ENCODE results near the gene PML.

Gene PML

GRCh38 chr15:73985101-73985873, 9.2 kb upstream of the PML start:
- no peak for DNase-seq (ENCODE audit: low spot score)

- DNase-seq (ENCODE audit: low spot score) = no peak
These were observed 8.3 kb upstream of the PML start for GRCh38 chr15:73986055-73986775.

- DNase-seq (ENCODE audit: low spot score) = no peak
These were observed 7.8 kb upstream of the PML start for GRCh38 chr15:73986776-73987056.

- no peak for DNase-seq (ENCODE audit: low spot score)
These were observed 7.3 kb upstream of the PML start for GRCh38 chr15:73987250-73987649.

GRCh38 chr15:73987681-73988444, 6.7 kb upstream of the PML start:
- no peak for DNase-seq (ENCODE audit: low spot score)

- DNase-seq (ENCODE audit: low spot score) = no peak
These were observed 6.0 kb upstream of the PML start for GRCh38 chr15:73988445-73988969.

- DNase-seq (ENCODE audit: low spot score) = no peak
These were observed 5.3 kb upstream of the PML start for GRCh38 chr15:73989001-73989798.

- DNase-seq (ENCODE audit: low spot score) = no peak
These were observed 4.1 kb upstream of the PML start for GRCh38 chr15:73990250-73991005.

- DNase-seq (ENCODE audit: low spot score) = peak; percentile 49
These were observed 3.3 kb upstream of the PML start for GRCh38 chr15:73991260-73991659.

GRCh38 chr15:73991726-73992593, 2.6 kb upstream of the PML start, which contains the start of gene STOML1:
TSS of gene STOML1 (minus strand) at chr15:73992295. CDS start at chr15:73992223, 72 bp downstream.
- DNase-seq (ENCODE audit: low spot score) = peak; percentile 90

- no peak for DNase-seq (ENCODE audit: low spot score)
These were observed 2.0 kb upstream of the PML start for GRCh38 chr15:73992594-73992898.

- DNase-seq (ENCODE audit: low spot score) = no peak
These were observed 1.1 kb upstream of the PML start for GRCh38 chr15:73993211-73993994.

- peak; percentile 24 for DNase-seq (ENCODE audit: low spot score)
These were observed 551 bp downstream of the PML start for GRCh38 chr15:73994912-73995622.

GRCh38 chr15:73996267-73996666, 1.8 kb downstream of the PML start:
- DNase-seq (ENCODE audit: low spot score) = no peak

GRCh38 chr15:73996939-73997338, 2.4 kb downstream of the PML start:
- peak; percentile 69 for DNase-seq (ENCODE audit: low spot score)

GRCh38 chr15:73997986-73998385, 3.5 kb downstream of the PML start:
- no peak for DNase-seq (ENCODE audit: low spot score)

GRCh38 chr15:74006774-74007639, 12.5 kb downstream of the PML start:
- no peak for DNase-seq (ENCODE audit: low spot score)

Measured in pons (tissue), 1 donor.